BLaER1 treated with 17β-estradiol and CSF1 and Interleukin-3, amounts not matched to agents 10 nM and 100 nM (cell line): ENCODE results near the gene TCFL5.

Experiments
- H3K27ac ChIP-seq, 11 experiments: shearing (Covaris generic); formaldehyde crosslinking; 2 replicates each; pipeline ENCODE4 v1.8.1; 2022
- H3K27me3 ChIP-seq, 11 experiments: shearing (Covaris generic); formaldehyde crosslinking; 2 replicates each; pipeline ENCODE4 v1.8.1; 2022
- H3K36me3 ChIP-seq, 11 experiments: shearing (Covaris generic); formaldehyde crosslinking; 2 replicates each; pipeline ENCODE4 v1.8.1; 2022
- H3K4me1 ChIP-seq, 10 experiments: shearing (Covaris generic); formaldehyde crosslinking; 2 replicates each; pipeline ENCODE4 v1.8.1; 2022
- H3K4me2 ChIP-seq, 11 experiments: shearing (Covaris generic); formaldehyde crosslinking; 2 replicates each; pipeline ENCODE4 v1.8.1; 2022
- H3K4me3 ChIP-seq, 10 experiments: shearing (Covaris generic); formaldehyde crosslinking; 2 replicates each; pipeline ENCODE4 v1.8.1; 2022
- H3K9ac ChIP-seq, 11 experiments: shearing (Covaris generic); formaldehyde crosslinking; 2 replicates each; pipeline ENCODE4 v1.8.1; 2022
- H3K9me3 ChIP-seq, 11 experiments: shearing (Covaris generic); formaldehyde crosslinking; replicated peaks in 1 of 11; 2 replicates each; pipeline ENCODE4 v1.8.1; 2022
- H4K20me1 ChIP-seq, 11 experiments: shearing (Covaris generic); formaldehyde crosslinking; 2 replicates each; pipeline ENCODE4 v1.8.1; 2022
- Cebpa-rat ChIP-seq, 11 experiments: shearing (Covaris generic); IDR thresholded peaks; 2 replicates each; pipeline ENCODE4 v1.8.1; 2022

The TCFL5 gene

GRCh38 chr20:62792182-62792939 lies 69.3 kb downstream of the TCFL5 start:
- peaks cover 0 to 2% (median 0%) of the 10 kb centered on the region in 11 experiments; a peak in 2 of 22 replicates for H3K36me3 ChIP-seq
- peak overlapping the region in 2 of 11 experiments; percentile 11 to 21; a peak in 3 of 22 replicates for H3K27ac ChIP-seq
- no peak overlapping the region for H3K4me3 ChIP-seq
- H3K9ac ChIP-seq = no peak overlapping the region
- peaks cover 0 to 6% (median 0%) of the 10 kb centered on the region in 11 experiments; a peak in 6 of 22 replicates for H3K9me3 ChIP-seq
- H3K4me1 ChIP-seq = peaks cover 71 to 89% (median 83%) of the 10 kb centered on the region in 10 experiments
- H4K20me1 ChIP-seq = peaks cover 0 to 18% (median 5%) of the 10 kb centered on the region in 11 experiments; a peak in 14 of 22 replicates
- TF ChIP-seq Cebpa-rat (IDR thresholded peaks at IDR 0.05) = no peak
- no peaks in the 10 kb centered on the region for H3K27me3 ChIP-seq
- H3K4me2 ChIP-seq = peak overlapping the region; percentile 37 to 95 (median 73); a peak in 20 of 22 replicates

DNA sequence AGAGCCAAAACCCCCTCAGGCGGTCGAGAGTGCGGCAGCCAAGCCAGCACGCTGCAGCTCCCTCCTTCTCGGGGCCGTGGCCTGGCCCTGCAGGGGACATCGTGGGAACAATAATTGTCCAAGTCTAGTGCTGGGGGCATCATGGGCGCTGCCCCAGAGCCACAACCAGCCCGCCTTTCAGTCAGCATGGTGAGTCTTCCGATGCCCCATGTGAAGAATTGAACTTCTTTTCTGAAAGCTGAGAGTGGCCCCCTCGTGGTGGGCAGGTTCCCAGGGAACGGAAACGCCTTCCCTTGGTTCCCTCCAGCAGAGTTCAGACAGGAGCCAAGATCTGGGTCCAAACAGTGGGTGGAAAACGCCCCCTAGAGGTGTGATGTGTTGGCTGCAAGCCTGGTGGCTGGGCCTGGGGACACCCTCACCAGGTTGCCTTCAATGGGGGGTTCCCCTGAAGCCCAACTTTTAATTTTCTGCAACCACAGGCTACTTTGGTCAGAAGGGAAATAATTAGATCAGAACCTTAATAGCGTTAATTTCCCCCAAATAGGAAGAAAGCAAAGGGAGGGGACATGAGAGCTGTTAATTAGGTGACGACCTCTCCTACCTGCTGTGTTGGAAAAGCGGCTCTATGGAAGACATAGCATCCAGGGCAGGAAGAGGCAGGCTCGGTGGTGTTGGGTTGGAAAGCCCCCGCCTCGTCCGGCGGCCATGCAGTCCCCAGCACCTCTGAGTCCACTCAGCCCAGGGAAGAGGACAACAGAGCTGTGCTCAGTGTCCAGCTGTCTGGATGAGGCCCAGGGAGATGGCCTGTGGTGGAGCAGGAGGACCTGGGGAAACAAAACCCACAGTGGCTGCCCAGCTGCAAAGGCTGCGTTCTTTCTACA lies 70.1 kb downstream of the TCFL5 start:
- peaks cover 75 to 92% (median 86%) of the 10 kb centered on the region in 10 experiments for H3K4me1 ChIP-seq
- no peaks in the 10 kb centered on the region for H3K36me3 ChIP-seq
- H3K9ac ChIP-seq = no peak overlapping the region
- H3K9me3 ChIP-seq = peaks cover 0 to 14% (median 0%) of the 10 kb centered on the region in 11 experiments; a peak in 6 of 22 replicates
- no peak overlapping the region for H3K4me3 ChIP-seq
- TF ChIP-seq Cebpa-rat (IDR thresholded peaks at IDR 0.05) = no peak
- H4K20me1 ChIP-seq = peaks cover 0 to 13% (median 0%) of the 10 kb centered on the region in 11 experiments; a peak in 3 of 22 replicates
- H3K27ac ChIP-seq = peak overlapping the region in 2 of 11 experiments; percentile 11 to 21; a peak in 2 of 22 replicates
- H3K27me3 ChIP-seq = no peaks in the 10 kb centered on the region
- peak overlapping the region; percentile 37 to 95 (median 69); a peak in 18 of 22 replicates for H3K4me2 ChIP-seq
